Measurements from ENCODE around the gene INHBE.

Gene INHBE

DNA sequence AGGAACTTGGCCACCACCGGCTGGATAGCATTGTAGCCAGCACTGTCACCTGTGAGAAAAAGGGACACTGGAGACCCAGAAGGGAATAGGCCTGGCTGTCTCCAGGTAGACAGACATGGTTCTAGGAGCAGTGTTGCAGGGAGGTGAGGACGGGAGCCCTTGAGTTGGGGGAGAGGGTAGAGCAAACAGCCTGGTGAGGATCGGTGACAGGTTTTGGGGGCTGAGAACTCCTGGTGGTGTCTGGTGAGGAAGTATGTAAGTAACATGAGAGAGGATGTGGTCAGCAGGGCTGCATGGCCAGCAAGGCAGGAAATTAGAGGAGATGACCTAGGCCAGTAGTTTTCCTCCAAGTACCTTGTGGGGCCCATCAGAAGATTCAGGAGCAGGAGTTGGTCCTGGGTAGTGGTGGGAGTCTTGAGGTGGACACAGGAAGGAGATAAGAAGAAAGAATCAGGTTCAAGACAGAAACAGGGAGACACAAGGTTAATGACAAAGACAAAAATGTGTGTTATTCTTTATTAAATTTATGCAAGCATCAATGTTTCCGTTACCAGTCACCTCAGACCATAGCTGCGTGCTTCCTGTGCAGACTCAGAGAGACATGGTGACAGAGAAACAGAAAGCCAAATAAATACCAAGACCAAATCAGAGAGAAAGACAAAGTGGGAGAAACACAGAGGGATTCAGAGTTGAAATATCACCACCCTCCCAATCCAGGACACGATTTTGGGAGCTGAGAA lies 24.4 kb downstream of the INHBE start, which contains the start of gene ARHGAP9:
ARHGAP9 (minus strand) TSS at position 491 of the 740 bp plus-strand sequence; CDS start at position 31, 460 bp downstream.
- Histone ChIP-seq H3K27ac (peak within 1 kb of the TSS; percentile 76 to 92 (median 84)), H4K20me1 (peaks cover 0 to 15% (median 3%) of the 10 kb centered on the region in 11 experiments; a peak in 9 of 22 replicates), H3K4me3 (peak within 1 kb of the TSS in 9 of 10 experiments; percentile 6 to 88 (median 40); a peak in 12 of 20 replicates), H3K9me3 (replicated peaks in 1 of 11) (no peaks in the 10 kb centered on the region), H3K27me3 (no peaks in the 10 kb centered on the region; a peak in 3 of 22 replicates), H3K4me1 (peaks cover 50 to 65% (median 58%) of the 10 kb centered on the region in 10 experiments), H3K36me3 (peaks cover 4 to 15% (median 10%) of the 10 kb centered on the region in 11 experiments; a peak in 19 of 22 replicates), H3K4me2 (peak within 1 kb of the TSS; percentile 97 to 100 (median 99)), H3K9ac (peak within 1 kb of the TSS; percentile 50 to 91 (median 82); a peak in 21 of 22 replicates)
- no peak for TF ChIP-seq Cebpa-rat (IDR thresholded peaks at IDR 0.05)

DNA sequence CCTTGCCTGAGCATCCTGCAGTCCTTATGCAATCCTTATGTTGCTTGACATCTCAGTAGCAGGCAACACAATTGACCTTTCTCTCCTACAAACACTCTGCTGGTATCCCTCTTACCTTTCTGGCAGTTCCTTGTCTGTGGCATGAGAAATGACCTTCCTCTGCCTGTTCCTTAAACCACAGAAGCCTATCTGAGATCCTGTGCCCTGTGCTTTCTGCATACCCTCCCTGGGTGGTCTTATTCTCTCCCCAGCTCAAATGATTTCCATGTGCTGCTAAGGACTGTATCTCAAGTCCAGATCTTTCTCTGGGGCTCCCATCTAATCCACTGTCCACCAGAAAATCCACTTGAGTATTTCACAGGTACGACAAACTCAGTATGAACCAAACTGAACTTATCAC lies 26.6 kb downstream of the INHBE start:
- no peaks in the 10 kb centered on the region for H3K9me3 ChIP-seq (replicated peaks in 1 of 11)
- no peak overlapping the region for H3K4me3 ChIP-seq
- H4K20me1 ChIP-seq, result no peaks in the 10 kb centered on the region
- no peak overlapping the region for H3K9ac ChIP-seq
- peaks cover 34 to 44% (median 40%) of the 10 kb centered on the region in 10 experiments for H3K4me1 ChIP-seq
- H3K27ac ChIP-seq, result no peak overlapping the region
- H3K4me2 ChIP-seq, result 0 out of 22 replicates have a peak overlapping the region, but pooled peaks of 1 of the 11 experiments have one; percentile 100
- TF ChIP-seq Cebpa-rat (IDR thresholded peaks at IDR 0.05), result no peak
- H3K27me3 ChIP-seq, result no peaks in the 10 kb centered on the region
- no peaks in the 10 kb centered on the region for H3K36me3 ChIP-seq

DNA sequence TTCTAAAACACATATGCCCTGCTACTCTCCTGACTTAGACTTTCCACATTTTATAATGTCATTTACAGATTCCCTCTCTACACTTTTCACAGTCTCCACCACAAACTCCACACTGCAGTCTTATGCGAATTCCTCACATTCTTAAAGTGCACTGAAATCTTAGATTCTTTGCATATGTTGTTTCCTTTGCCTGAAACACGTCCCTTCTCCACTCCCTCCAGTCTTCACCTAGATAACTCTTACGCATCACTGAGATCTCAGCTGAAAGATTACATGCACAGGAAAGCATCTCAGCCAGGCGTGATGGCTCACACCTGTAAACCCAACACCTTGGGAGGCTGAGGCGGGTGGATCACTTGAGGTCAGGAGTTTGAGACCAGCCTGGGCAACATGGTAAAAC lies 28.4 kb downstream of the INHBE start:
- no peak overlapping the region for H3K4me2 ChIP-seq
- peaks cover 28 to 42% (median 33%) of the 10 kb centered on the region in 10 experiments for H3K4me1 ChIP-seq
- no peaks in the 10 kb centered on the region for H3K36me3 ChIP-seq
- no peaks in the 10 kb centered on the region for H3K27me3 ChIP-seq
- H4K20me1 ChIP-seq, result peaks cover 0 to 2% (median 0%) of the 10 kb centered on the region in 11 experiments; a peak in 4 of 22 replicates
- H3K9me3 ChIP-seq (replicated peaks in 1 of 11), result no peaks in the 10 kb centered on the region
- no peak overlapping the region for H3K27ac ChIP-seq
- TF ChIP-seq Cebpa-rat (IDR thresholded peaks at IDR 0.05), result no peak
- H3K4me3 ChIP-seq, result no peak overlapping the region
- H3K9ac ChIP-seq, result no peak overlapping the region

DNA sequence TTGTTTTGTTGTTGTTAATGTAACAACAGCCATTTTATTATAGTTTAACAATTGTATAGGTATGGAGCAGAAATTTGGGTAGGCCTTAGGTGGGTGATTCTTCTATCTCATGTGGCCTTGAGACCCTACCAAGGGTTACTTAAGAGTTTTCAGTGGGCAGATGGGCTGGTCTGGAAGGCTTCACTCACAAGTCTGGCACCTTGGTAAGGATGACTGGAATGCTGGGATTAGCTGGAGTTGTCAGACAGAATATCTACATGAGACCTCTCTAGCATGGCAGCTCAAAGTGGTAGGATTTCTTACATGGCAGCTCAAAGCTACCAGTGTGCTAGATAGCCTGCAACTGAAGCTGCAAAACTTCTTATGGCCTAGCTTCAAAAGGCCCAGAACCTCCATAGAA lies 30.6 kb downstream of the INHBE start:
- no peak for TF ChIP-seq Cebpa-rat (IDR thresholded peaks at IDR 0.05)
- Histone ChIP-seq H3K9me3 (replicated peaks in 1 of 11) (no peaks in the 10 kb centered on the region), H4K20me1 (peaks cover 0 to 24% (median 18%) of the 10 kb centered on the region in 11 experiments; a peak in 16 of 22 replicates), H3K9ac (no peak overlapping the region), H3K36me3 (peaks cover 18 to 21% (median 19%) of the 10 kb centered on the region in 11 experiments), H3K27ac (no peak overlapping the region), H3K4me2 (no peak overlapping the region), H3K27me3 (no peaks in the 10 kb centered on the region), H3K4me3 (no peak overlapping the region), H3K4me1 (peaks cover 18 to 40% (median 26%) of the 10 kb centered on the region in 10 experiments)

DNA sequence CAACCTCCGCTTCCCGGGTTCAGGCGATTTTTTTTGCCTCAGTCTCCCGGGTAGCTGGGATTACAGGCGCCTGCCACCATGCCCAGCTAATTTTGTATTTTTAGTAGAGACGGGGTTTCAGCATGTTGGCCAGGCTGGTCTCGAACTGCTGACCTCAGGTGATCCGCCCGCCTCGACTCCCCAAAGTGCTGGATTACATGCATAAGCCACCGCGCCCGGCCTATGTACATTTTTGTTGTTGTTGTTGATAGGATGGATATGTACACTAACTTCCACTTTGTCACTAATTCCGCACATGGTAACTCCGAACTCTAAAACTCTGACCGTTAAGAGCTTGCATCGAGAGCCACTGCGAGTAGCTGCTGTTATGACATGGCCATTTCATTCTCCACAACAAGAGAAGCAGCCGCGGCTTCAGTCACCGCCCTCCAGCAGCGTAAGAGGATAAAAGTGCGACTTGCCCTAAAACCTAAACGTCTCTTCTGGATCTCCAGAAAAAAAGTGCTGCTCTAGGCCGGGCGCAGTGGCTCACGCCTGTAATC lies 32.0 kb downstream of the INHBE start:
- peak overlapping the region; percentile 13 to 79 (median 59); a peak in 18 of 22 replicates for H3K4me2 ChIP-seq
- peaks cover 0 to 38% (median 20%) of the 10 kb centered on the region in 11 experiments; a peak in 16 of 22 replicates for H4K20me1 ChIP-seq

DNA sequence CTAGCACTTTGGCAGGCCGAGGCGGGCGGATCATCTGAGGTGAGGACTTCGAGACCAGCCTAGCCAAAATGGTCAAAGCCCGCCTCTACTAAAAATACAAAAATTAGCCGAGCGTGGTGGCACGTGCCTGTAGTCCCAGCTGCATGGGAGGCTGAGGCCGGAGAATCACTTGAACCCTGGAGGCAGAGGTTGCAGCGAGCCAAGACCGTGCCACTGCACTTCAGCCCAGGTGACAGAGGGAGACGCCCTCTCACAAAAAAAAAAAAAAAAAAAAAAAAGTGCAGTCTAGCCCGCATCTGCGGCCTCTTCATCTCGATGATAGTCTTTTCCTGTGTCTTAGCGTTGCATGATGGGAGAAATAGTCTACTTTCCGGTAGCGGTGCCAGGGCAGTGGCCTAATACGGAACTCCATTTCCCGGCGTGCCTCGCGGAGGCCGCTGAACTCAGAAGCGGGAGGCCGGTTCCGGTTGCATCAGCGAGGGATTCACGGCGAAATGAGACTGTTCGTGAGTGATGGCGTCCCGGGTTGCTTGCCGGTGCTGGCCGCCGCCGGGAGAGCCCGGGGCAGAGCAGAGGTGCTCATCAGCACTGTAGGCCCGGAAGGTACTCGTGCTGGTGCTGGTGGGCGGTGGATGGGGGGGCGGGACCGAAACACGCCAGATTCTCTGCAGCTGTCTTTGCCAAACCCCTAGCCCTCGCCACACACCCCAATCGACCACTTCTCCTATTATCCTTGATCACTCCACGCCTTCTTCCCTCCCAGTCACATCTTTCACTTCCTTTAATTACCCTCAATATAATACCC lies 32.7 kb downstream of the INHBE start, which contains the start of gene MARS1:
MARS1 (plus strand) TSS at position 472 of the 805 bp plus-strand sequence; CDS start at position 495, 23 bp downstream.
- H3K9ac ChIP-seq, result peak within 1 kb of the TSS; percentile 82 to 98 (median 90)
- peaks cover 39 to 42% (median 40%) of the 10 kb centered on the region in 11 experiments for H3K36me3 ChIP-seq
- peak within 1 kb of the TSS; percentile 75 to 97 (median 93) for H3K4me2 ChIP-seq
- peaks cover 15 to 32% (median 22%) of the 10 kb centered on the region in 10 experiments for H3K4me1 ChIP-seq
- peaks cover 0 to 5% (median 2%) of the 10 kb centered on the region in 11 experiments; a peak in 8 of 22 replicates for H3K9me3 ChIP-seq (replicated peaks in 1 of 11)
- peak within 1 kb of the TSS; percentile 82 to 96 (median 89) for H3K27ac ChIP-seq
- peaks cover 0 to 43% (median 24%) of the 10 kb centered on the region in 11 experiments; a peak in 17 of 22 replicates for H4K20me1 ChIP-seq
- H3K4me3 ChIP-seq, result peak within 1 kb of the TSS; percentile 75 to 98 (median 85)
- TF ChIP-seq Cebpa-rat (IDR thresholded peaks at IDR 0.05), result peak in 5 of 11 experiments; percentile 12 to 66 (median 49); a peak in 4 of 22 replicates
- H3K27me3 ChIP-seq, result no peaks in the 10 kb centered on the region

More for the DNA sequence above, 32.0 kb downstream of the INHBE start:
- H3K4me3 ChIP-seq, result peak overlapping the region in 9 of 10 experiments; percentile 75 to 94 (median 83); a peak in 14 of 20 replicates
- no peaks in the 10 kb centered on the region for H3K27me3 ChIP-seq
- no peaks in the 10 kb centered on the region for H3K9me3 ChIP-seq (replicated peaks in 1 of 11)
- H3K4me1 ChIP-seq, result peaks cover 15 to 32% (median 22%) of the 10 kb centered on the region in 10 experiments
- peaks cover 32 to 36% (median 33%) of the 10 kb centered on the region in 11 experiments for H3K36me3 ChIP-seq
- peak overlapping the region; percentile 82 to 96 (median 89); a peak in 19 of 22 replicates for H3K27ac ChIP-seq
- peak overlapping the region in 9 of 11 experiments; percentile 82 to 98 (median 90); a peak in 11 of 22 replicates for H3K9ac ChIP-seq
- TF ChIP-seq Cebpa-rat (IDR thresholded peaks at IDR 0.05), result no peak

DNA sequence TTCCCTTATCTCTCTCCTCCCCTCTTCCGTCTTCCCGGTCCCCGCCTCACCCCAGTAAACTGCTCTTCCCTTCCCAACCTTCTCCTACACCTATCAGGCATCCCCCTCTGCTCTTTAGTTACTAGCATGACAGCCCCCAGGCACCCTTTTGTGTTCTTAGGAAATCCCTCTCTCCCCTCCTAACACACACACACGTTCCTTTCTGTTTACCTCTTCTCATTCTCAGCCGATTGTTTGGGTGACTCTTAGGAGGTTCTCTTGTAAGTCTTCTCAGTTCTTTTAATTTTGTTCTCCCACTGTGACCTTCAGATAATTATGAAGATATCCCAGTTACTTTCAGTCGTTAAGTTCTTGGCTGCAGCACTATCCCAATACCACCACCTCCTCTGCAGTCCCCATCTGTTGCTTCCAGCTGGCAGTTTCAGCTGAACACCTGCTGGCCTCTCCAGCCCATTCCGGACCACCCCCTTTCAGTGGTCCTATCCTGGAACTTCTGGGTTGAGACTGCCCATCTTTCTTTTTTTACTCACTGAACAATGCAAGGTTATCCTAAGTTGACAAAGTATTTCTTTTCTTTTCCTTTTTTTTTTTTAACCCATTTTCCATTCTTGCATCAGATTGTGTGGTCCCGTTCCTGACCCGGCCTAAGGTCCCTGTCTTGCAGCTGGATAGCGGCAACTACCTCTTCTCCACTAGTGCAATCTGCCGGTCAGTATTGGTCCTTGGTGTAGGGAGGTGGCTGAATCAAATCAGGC lies 33.5 kb downstream of the INHBE start:
- Histone ChIP-seq H3K9me3 (replicated peaks in 1 of 11) (peaks cover 0 to 7% (median 4%) of the 10 kb centered on the region in 11 experiments; a peak in 8 of 22 replicates), H3K4me2 (peak overlapping the region; percentile 75 to 97 (median 93)), H3K4me1 (peaks cover 15 to 32% (median 22%) of the 10 kb centered on the region in 10 experiments), H3K27ac (peak overlapping the region; percentile 82 to 96 (median 89)), H3K27me3 (no peaks in the 10 kb centered on the region), H3K4me3 (peak overlapping the region; percentile 75 to 98 (median 85)), H4K20me1 (peaks cover 0 to 44% (median 26%) of the 10 kb centered on the region in 11 experiments; a peak in 17 of 22 replicates), H3K36me3 (peaks cover 42 to 45% (median 43%) of the 10 kb centered on the region in 11 experiments), H3K9ac (peak overlapping the region; percentile 82 to 98 (median 90))
- TF ChIP-seq Cebpa-rat (IDR thresholded peaks at IDR 0.05), result no peak
